K562 (cell line): ENCODE measurements around the gene FOSL1. TPM values are rescaled to one million over a fixed set of nuclear protein-coding genes. Genes with fewer than 3 reads are reported as not detected.

Experiments used
- ETV1 ChIP-seq: fragments of 450-650 bp; conservative IDR thresholded peaks from 2 replicates; pipeline ENCODE4 v1.6.1; 2016; ENCODE audit warnings: missing genetic modification characterization, control low read depth, low read depth, missing compliant biosample characterization
- KLF13 ChIP-seq: fragments of 450-650 bp; IDR thresholded peaks from 2 replicates; pipeline ENCODE4 v1.6.1; 2016; ENCODE audit warnings: missing genetic modification characterization, low read depth, mild to moderate bottlenecking, missing compliant biosample characterization, moderate library complexity, borderline replicate concordance
- MCM2 ChIP-seq: fragments of 450-650 bp; IDR thresholded peaks from 2 replicates; pipeline ENCODE4 v1.6.1; 2017; ENCODE audit warnings: low read depth, mild to moderate bottlenecking
- NBN ChIP-seq: fragments of 450-650 bp; IDR thresholded peaks from 2 replicates; pipeline ENCODE4 v1.6.1; 2016; ENCODE audit warnings: low read depth, mild to moderate bottlenecking
- NFATC3 ChIP-seq: fragments of 450-650 bp; IDR thresholded peaks from 2 replicates; pipeline ENCODE4 v1.6.1; 2017; ENCODE audit warnings: mild to moderate bottlenecking
- PTRF ChIP-seq: fragments of 450-650 bp; IDR thresholded peaks from 2 replicates; pipeline ENCODE4 v1.6.1; 2016; ENCODE audit warnings: mild to moderate bottlenecking, missing genetic modification characterization, missing compliant biosample characterization
- TEAD4 ChIP-seq, 2 experiments: sonication (generic) in 1 of 2; formaldehyde crosslinking in 1 of 2; IDR thresholded peaks; 2 replicates each; pipeline versions ENCODE4 v1.6.1 to v1.8.0; 2012 to 2022; ENCODE audit warnings: borderline replicate concordance in 1 of 2, inconsistent platforms in 1 of 2, low read length in 1 of 2, mild to moderate bottlenecking in 1 of 2, missing genetic modification reagents in 1 of 2
- U2AF2 ChIP-seq: fragments of 200-400 bp; formaldehyde crosslinking; optimal IDR thresholded peaks from 2 replicates; pipeline ENCODE3; 2017; ENCODE audit warnings: low read depth, mild to moderate bottlenecking, low read length
- ZNF75A ChIP-seq: fragments of 450-650 bp; formaldehyde crosslinking; IDR thresholded peaks from 2 replicates; pipeline ENCODE4 v1.4.0; 2020; ENCODE audit warnings: mild to moderate bottlenecking
- polyA plus RNA-seq, 8 experiments: library from polyadenylated mRNA; depleted of rRNA in 4 of 8; stranded (reverse) in 5 of 8; unstranded in 3 of 8; fragments of >200 nt; fragmentation: Nextera tagmentation in 2 of 8; fragmentation: Illumina TruSeq in 1 of 8; extraction: Ambion mirVana in 2 of 8; extraction: Trizol in 1 of 8; gene quantifications; 2 replicates each; pipeline versions ENCODE4 v1.2.1 to v1.2.3, GENCODE V29; 2011 to 2014; ENCODE audit warnings: inconsistent platforms in 1 of 8, missing spikeins in 1 of 8
- total RNA-seq, 7 experiments: library from RNA; depleted of rRNA in 6 of 7; stranded (reverse); fragments of >200 nt in 6 of 7; fragmentation: Illumina TruSeq in 2 of 7; extraction: Trizol in 2 of 7; gene quantifications; 2 replicates each; pipeline versions ENCODE4 v1.2.1 to v1.2.3, GENCODE V29; 2011 to 2021; ENCODE audit warnings: low replicate concordance in 1 of 7
- TF ChIP-seq, protein P1 (sequence below): conservative IDR thresholded peaks from 2 replicates; pipeline ENCODE4 v1.6.1; 2011; ENCODE audit warnings: low read depth, mild to moderate bottlenecking, low read length; ENCODE audit not compliant: control insufficient read depth
- TF ChIP-seq, protein P2 (sequence below): sonication (generic); formaldehyde crosslinking; IDR thresholded peaks from 2 replicates; pipeline ENCODE4 v1.8.0; 2022; ENCODE audit warnings: mild to moderate bottlenecking, missing genetic modification reagents
- TF ChIP-seq, protein P3 (sequence below): sonication (generic); formaldehyde crosslinking; IDR thresholded peaks from 2 replicates; pipeline ENCODE4 v1.8.0; 2022; ENCODE audit warnings: mild to moderate bottlenecking, missing genetic modification reagents

The FOSL1 gene
- total and polyA plus RNA-seq, 9 of the 15 experiments (the other 6 are each of a cell fraction or from before 2014, with no cell fraction given) = 3.5 to 39.6 (median 10.0) TPM

DNA sequence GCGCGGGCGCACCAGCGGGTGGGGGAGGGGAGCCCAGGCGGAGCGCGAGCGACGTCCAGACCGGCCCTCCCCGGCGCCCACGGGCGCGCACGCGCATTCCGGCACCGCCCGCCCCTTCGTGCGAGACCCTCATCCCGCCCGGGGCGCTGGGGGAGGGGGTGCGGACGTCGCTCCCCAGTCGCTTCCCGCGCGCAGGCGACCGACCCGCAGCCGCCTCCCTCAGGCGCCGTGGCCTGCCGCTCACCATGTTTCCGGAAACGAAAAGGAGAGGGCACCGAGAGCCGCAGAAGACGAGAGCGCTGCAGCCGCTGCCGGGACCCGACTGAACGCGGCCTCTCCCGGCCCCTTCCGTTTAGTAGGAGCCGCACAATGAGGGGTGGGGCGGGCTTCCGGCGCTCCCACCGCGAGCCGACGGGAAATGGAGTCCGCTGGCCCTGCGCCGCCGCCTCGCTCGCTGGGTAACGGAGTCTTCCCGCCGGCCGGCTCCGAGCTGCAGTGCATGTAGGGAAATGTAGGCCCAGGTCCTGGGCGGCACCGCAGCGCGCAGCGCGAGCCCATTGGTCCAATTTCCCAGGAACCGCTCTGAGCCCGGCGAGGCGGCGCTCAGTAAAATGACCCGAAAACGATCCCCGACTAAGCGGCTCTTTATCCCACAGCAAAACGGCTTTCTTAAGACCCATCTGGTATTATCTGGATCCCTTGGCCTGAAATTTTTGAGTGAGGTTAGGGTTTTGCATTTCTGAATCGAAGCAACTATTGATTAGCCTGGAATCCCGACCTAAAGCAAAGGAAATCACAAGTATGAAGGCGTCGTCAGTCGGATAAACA, 42.1 kb downstream of the FOSL1 start, which contains the start of gene CFL1 (continued):
- no peak for TF ChIP-seq MCM2
- no peak for TF ChIP-seq PTRF
- TF ChIP-seq TEAD4 (IDR thresholded peaks at IDR 0.05; ENCODE audit: low read length) = no peak; the same call in 1 of the 2 replicates
- TF ChIP-seq TEAD4 (CRISPR knock-in tag; IDR thresholded peaks at IDR 0.05; ENCODE audit: borderline replicate concordance) = no peak
- no peak for TF ChIP-seq ZNF75A (CRISPR knock-in tag)
- TF ChIP-seq KLF13 (tag) = peak; percentile 67; the same call in 1 of the 2 replicates
- TF ChIP-seq, protein P1, sequence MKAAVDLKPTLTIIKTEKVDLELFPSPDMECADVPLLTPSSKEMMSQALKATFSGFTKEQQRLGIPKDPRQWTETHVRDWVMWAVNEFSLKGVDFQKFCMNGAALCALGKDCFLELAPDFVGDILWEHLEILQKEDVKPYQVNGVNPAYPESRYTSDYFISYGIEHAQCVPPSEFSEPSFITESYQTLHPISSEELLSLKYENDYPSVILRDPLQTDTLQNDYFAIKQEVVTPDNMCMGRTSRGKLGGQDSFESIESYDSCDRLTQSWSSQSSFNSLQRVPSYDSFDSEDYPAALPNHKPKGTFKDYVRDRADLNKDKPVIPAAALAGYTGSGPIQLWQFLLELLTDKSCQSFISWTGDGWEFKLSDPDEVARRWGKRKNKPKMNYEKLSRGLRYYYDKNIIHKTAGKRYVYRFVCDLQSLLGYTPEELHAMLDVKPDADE = peak; percentile 99
- TF ChIP-seq NBN = no peak
- no peak for TF ChIP-seq U2AF2
- TF ChIP-seq, protein P2, sequence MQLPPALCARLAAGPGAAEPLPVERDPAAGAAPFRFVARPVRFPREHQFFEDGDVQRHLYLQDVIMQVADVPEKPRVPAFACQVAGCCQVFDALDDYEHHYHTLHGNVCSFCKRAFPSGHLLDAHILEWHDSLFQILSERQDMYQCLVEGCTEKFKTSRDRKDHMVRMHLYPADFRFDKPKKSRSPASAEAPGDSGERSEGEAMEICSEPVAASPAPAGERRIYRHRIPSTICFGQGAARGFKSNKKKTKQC (CRISPR knock-in tag) = peak; percentile 48; the same call in 1 of the 2 replicates
- TF ChIP-seq, protein P3, sequence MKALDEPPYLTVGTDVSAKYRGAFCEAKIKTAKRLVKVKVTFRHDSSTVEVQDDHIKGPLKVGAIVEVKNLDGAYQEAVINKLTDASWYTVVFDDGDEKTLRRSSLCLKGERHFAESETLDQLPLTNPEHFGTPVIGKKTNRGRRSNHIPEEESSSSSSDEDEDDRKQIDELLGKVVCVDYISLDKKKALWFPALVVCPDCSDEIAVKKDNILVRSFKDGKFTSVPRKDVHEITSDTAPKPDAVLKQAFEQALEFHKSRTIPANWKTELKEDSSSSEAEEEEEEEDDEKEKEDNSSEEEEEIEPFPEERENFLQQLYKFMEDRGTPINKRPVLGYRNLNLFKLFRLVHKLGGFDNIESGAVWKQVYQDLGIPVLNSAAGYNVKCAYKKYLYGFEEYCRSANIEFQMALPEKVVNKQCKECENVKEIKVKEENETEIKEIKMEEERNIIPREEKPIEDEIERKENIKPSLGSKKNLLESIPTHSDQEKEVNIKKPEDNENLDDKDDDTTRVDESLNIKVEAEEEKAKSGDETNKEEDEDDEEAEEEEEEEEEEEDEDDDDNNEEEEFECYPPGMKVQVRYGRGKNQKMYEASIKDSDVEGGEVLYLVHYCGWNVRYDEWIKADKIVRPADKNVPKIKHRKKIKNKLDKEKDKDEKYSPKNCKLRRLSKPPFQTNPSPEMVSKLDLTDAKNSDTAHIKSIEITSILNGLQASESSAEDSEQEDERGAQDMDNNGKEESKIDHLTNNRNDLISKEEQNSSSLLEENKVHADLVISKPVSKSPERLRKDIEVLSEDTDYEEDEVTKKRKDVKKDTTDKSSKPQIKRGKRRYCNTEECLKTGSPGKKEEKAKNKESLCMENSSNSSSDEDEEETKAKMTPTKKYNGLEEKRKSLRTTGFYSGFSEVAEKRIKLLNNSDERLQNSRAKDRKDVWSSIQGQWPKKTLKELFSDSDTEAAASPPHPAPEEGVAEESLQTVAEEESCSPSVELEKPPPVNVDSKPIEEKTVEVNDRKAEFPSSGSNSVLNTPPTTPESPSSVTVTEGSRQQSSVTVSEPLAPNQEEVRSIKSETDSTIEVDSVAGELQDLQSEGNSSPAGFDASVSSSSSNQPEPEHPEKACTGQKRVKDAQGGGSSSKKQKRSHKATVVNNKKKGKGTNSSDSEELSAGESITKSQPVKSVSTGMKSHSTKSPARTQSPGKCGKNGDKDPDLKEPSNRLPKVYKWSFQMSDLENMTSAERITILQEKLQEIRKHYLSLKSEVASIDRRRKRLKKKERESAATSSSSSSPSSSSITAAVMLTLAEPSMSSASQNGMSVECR (CRISPR knock-in tag) = peak; percentile 53
- peak; percentile 74 for TF ChIP-seq ETV1 (tag)
- no peak for TF ChIP-seq NFATC3
